ENCODE data around the gene SPOP.

The SPOP gene

DNA sequence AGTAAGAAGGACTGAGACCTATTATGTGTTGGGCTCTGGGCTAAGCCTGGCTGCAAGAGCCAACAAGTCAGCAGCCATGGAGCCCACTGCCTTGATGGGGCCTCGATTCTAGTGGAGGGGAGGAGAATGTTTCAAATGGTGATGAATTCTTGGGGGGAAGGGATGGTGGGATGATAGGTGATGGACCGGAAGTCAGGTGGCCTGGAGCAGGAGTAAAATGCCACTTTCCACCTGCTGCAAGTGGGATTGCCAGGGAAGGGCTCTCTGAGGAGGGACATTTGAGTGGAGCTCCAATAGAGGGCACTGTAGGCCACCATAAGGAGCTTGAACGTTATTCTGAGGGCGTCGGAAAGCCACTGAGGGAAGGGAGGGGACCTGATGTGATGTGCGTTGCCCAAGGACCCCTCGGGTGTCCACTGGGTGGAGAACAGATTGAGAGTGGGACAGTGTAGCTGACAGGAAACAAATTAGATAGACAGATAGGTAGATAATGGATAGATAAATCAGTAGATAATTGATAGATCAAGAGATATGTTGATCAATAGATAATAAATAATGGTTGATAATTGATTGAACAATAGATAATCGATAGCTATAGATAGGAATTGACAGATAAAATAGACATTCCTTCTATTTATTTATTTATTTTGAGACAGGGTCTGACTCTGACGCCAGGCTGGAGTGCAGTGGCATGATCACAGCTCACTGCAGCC lies 120.4 kb downstream of the SPOP start:
- TF ChIP-seq SIN3A (IDR thresholded peaks at IDR 0.05; ENCODE audit: borderline replicate concordance, insufficient read depth, low read length) (no peak), TAF1 (IDR thresholded peaks at IDR 0.05; ENCODE audit: borderline replicate concordance, insufficient read depth, low read length) (no peak), FOXP2 (optimal IDR thresholded peaks at IDR 0.05; ENCODE audit: borderline replicate concordance, extremely low read depth, extremely low read length, insufficient read depth) (no peak), POLR2AphosphoS5 (IDR thresholded peaks at IDR 0.05; ENCODE audit: low read depth, low read length) (no peak)
- TF ChIP-seq, protein P1, sequence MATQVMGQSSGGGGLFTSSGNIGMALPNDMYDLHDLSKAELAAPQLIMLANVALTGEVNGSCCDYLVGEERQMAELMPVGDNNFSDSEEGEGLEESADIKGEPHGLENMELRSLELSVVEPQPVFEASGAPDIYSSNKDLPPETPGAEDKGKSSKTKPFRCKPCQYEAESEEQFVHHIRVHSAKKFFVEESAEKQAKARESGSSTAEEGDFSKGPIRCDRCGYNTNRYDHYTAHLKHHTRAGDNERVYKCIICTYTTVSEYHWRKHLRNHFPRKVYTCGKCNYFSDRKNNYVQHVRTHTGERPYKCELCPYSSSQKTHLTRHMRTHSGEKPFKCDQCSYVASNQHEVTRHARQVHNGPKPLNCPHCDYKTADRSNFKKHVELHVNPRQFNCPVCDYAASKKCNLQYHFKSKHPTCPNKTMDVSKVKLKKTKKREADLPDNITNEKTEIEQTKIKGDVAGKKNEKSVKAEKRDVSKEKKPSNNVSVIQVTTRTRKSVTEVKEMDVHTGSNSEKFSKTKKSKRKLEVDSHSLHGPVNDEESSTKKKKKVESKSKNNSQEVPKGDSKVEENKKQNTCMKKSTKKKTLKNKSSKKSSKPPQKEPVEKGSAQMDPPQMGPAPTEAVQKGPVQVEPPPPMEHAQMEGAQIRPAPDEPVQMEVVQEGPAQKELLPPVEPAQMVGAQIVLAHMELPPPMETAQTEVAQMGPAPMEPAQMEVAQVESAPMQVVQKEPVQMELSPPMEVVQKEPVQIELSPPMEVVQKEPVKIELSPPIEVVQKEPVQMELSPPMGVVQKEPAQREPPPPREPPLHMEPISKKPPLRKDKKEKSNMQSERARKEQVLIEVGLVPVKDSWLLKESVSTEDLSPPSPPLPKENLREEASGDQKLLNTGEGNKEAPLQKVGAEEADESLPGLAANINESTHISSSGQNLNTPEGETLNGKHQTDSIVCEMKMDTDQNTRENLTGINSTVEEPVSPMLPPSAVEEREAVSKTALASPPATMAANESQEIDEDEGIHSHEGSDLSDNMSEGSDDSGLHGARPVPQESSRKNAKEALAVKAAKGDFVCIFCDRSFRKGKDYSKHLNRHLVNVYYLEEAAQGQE (IDR thresholded peaks at IDR 0.05; ENCODE audit: insufficient read depth in 1 of 2, low read depth in 2 of 2, low read length in 2 of 2) = no peak

DNA sequence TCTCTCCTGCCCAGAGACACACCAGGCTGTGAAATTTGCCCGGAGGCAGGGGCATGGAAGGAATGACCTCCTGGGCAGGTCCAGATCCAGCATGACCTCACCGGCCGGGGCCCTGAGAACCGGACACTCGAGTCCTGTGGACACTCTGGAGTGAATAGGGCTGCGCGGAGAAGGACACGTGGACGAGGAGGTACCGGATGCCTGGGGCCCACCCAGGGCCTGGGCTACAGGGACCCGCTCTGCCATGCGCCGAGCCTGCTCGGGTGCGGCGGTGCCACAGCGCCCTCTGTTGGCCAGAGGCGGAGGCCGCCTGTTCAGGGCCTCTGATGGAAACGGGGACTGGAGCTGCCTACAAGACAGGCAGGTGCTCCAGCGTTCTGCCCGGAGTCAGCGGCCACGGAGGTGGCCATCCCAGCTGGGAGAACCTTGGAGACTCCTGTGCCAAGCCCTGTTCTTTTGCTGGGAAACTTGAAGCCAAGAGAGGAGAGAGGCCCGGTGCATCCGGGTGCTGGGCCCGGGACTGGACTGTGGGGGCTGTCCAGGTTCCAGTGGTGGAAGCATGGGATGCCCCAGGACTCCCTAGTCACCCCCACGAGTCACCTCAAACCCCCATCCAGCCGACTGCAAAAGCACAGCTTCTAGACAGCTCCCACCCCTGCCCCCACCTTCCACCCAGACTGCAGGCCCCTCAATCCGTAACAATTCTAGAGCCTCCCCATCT lies 121.5 kb downstream of the SPOP start:
- TF ChIP-seq, protein P1 (IDR thresholded peaks at IDR 0.05; ENCODE audit: insufficient read depth in 1 of 2, low read depth in 2 of 2, low read length in 2 of 2) = no peak
- peak; percentile 47 for TF ChIP-seq FOXP2 (optimal IDR thresholded peaks at IDR 0.05; ENCODE audit: borderline replicate concordance, extremely low read depth, extremely low read length, insufficient read depth)
- TF ChIP-seq SIN3A (IDR thresholded peaks at IDR 0.05; ENCODE audit: borderline replicate concordance, insufficient read depth, low read length) = no peak

DNA sequence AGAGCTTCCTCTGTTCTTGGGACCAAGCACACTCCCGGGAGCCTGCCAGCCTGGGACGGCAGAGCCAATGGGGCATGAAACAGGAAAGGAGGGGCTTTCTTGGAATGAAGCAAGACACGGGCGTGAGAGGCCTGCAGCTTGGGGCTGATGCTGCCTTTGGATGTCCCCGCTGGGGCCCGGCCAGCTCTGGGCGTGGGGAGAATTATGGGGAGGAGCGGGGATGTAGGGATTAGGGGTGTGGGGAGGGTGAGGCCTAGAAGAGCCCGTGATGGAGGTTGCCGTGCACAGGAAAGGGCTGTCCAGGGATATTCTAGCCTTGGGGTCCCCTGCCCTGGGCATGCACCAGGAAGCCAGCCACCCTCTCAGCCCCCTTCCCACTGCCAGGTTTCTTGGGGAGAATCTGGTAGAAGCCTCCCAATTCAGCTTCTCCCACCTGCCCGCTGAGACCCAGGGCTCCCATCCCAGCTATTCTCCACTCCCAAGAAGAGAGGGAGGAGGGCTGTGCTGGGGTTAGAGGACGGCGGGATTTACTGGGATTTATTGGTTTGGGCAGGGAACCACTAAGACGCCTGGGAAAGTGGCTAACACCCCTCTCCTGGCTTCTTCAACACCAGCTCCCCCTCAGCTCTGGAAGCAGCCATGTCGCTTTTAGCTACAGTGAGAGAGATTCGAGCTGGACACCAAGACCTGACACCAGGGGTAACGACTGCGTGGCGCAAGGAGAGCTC lies 122.2 kb downstream of the SPOP start:
- TF ChIP-seq POLR2AphosphoS5 (IDR thresholded peaks at IDR 0.05; ENCODE audit: low read depth, low read length) = no peak
- no peak for TF ChIP-seq SIN3A (IDR thresholded peaks at IDR 0.05; ENCODE audit: borderline replicate concordance, insufficient read depth, low read length)
- TF ChIP-seq TAF1 (IDR thresholded peaks at IDR 0.05; ENCODE audit: borderline replicate concordance, insufficient read depth, low read length) = no peak

DNA sequence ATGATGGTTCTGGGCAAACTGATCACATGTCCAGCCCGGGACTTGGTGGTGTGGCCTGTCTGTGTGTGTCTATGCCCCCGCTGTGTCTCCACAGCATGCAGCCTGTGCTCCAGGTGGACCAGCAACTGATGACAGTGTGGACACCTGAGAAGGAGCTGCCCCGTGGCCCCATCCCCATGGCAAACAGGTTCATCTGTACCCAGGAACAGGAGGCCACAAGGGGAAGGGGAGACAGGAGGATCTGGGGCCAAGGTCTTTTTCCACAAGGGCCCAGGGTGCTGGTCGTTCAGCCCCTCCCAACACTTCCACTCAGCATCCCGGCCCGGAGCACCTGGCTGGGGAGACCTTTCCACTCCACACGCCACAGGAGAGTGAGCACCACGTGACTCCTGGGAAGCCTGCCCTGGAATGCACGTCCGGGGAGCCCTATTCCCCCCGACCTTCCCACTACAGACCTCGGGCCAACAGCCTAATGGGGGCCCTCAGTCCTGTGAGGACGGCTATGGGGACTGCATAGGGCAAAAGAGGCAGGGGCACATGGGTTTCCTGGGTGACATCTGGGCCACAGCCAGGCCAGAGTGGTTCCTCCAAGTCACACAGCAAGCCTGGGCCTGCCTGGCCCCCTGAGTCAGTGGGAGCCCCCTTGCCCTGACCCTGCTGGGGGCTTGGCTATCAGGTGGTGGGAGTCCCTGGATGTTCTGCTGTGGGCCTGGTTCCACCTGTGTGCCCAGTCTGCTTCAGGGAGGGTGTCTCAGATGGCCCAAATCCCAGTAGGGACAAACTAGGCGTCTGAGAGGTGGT lies 123.0 kb downstream of the SPOP start:
- TF ChIP-seq, protein P1 (IDR thresholded peaks at IDR 0.05; ENCODE audit: insufficient read depth in 1 of 2, low read depth in 2 of 2, low read length in 2 of 2) = no peak
- no peak for TF ChIP-seq TAF1 (IDR thresholded peaks at IDR 0.05; ENCODE audit: borderline replicate concordance, insufficient read depth, low read length)
- TF ChIP-seq POLR2AphosphoS5 (IDR thresholded peaks at IDR 0.05; ENCODE audit: low read depth, low read length) = no peak
- no peak for TF ChIP-seq FOXP2 (optimal IDR thresholded peaks at IDR 0.05; ENCODE audit: borderline replicate concordance, extremely low read depth, extremely low read length, insufficient read depth)
- no peak for TF ChIP-seq SIN3A (IDR thresholded peaks at IDR 0.05; ENCODE audit: borderline replicate concordance, insufficient read depth, low read length)
